HepG2 (cell line): ENCODE results near the gene MYL11. TPM values are rescaled to one million over a fixed set of nuclear protein-coding genes. Genes with fewer than 3 reads are reported as not detected.
A peak's percentile ranks its signal among the peaks of the same experiment; 100 is the strongest.

Source experiments
- ARID5B ChIP-seq: IDR thresholded peaks from 2 replicates; pipeline ENCODE4 v1.4.0; 2020; ENCODE audit warnings: mild to moderate bottlenecking, missing genetic modification reagents
- DPF2 ChIP-seq: sonication (generic); formaldehyde crosslinking; IDR thresholded peaks from 2 replicates; pipeline ENCODE4 v1.4.0; 2020; ENCODE audit warnings: mild to moderate bottlenecking, low read depth, missing genetic modification reagents, borderline replicate concordance
- EED ChIP-seq: sonication (generic); formaldehyde crosslinking; IDR thresholded peaks from 2 replicates; pipeline ENCODE4 v1.5.0; 2020; ENCODE audit warnings: mild to moderate bottlenecking, missing genetic modification reagents
- ELF4 ChIP-seq: sonication (generic); formaldehyde crosslinking; IDR thresholded peaks from 2 replicates; pipeline ENCODE4 v1.5.0; 2020; ENCODE audit warnings: missing genetic modification reagents, mild to moderate bottlenecking, moderate library complexity, borderline replicate concordance
- KLF11 ChIP-seq: IDR thresholded peaks from 2 replicates; pipeline ENCODE4 v1.6.1; 2016; ENCODE audit warnings: missing compliant biosample characterization
- MTA1 ChIP-seq: sonication (generic); formaldehyde crosslinking; IDR thresholded peaks from 2 replicates; pipeline ENCODE4 v1.4.0; 2020; ENCODE audit warnings: missing genetic modification reagents, mild to moderate bottlenecking, borderline replicate concordance
- MXI1 ChIP-seq: IDR thresholded peaks from 3 replicates; pipeline ENCODE4 v1.6.1; 2012; ENCODE audit warnings: low read depth, low read length, inconsistent platforms, borderline replicate concordance
- NFIB ChIP-seq: sonication (generic); formaldehyde crosslinking; IDR thresholded peaks from 2 replicates; pipeline ENCODE4 v1.9.0; 2021; ENCODE audit warnings: missing genetic modification reagents, mild to moderate bottlenecking, borderline replicate concordance
- PHF8 ChIP-seq: sonication (generic); formaldehyde crosslinking; IDR thresholded peaks from 2 replicates; pipeline ENCODE4 v1.5.0; 2020; ENCODE audit warnings: missing genetic modification reagents
- SYNCRIP ChIP-seq: fragments of 200-400 bp; formaldehyde crosslinking; IDR thresholded peaks from 2 replicates; pipeline ENCODE4 v1.6.1; 2018; ENCODE audit warnings: mild to moderate bottlenecking, low read depth, low read length; ENCODE audit not compliant: insufficient read depth
- ZBED4 ChIP-seq: sonication (generic); formaldehyde crosslinking; IDR thresholded peaks from 2 replicates; pipeline ENCODE4 v1.4.0; 2020; ENCODE audit warnings: missing genetic modification reagents, borderline replicate concordance
- ZNF350 ChIP-seq: sonication (generic); formaldehyde crosslinking; IDR thresholded peaks from 2 replicates; pipeline ENCODE4 v1.4.0; 2020; ENCODE audit warnings: mild to moderate bottlenecking, low read depth, missing genetic modification reagents, borderline replicate concordance
- ZNF772 ChIP-seq: sonication (generic); formaldehyde crosslinking; IDR thresholded peaks from 2 replicates; pipeline ENCODE4 v1.5.0; 2020; ENCODE audit warnings: mild to moderate bottlenecking, missing genetic modification reagents
- ZNF790 ChIP-seq: sonication (generic); formaldehyde crosslinking; IDR thresholded peaks from 2 replicates; pipeline ENCODE4 v1.8.0; 2022; ENCODE audit warnings: missing genetic modification reagents, mild to moderate bottlenecking, borderline replicate concordance
- ZNF850 ChIP-seq: sonication (generic); formaldehyde crosslinking; conservative IDR thresholded peaks from 2 replicates; pipeline ENCODE4 v1.9.0; 2021; ENCODE audit warnings: mild to moderate bottlenecking, missing genetic modification reagents
- ZNF878 ChIP-seq: sonication (generic); formaldehyde crosslinking; IDR thresholded peaks from 2 replicates; pipeline ENCODE4 v1.8.1; 2023; ENCODE audit warnings: mild to moderate bottlenecking, missing genetic modification reagents, moderate library complexity
- ZSCAN25 ChIP-seq: sonication (generic); formaldehyde crosslinking; IDR thresholded peaks from 2 replicates; pipeline ENCODE4 v1.8.0; 2022; ENCODE audit warnings: mild to moderate bottlenecking, missing genetic modification reagents
- polyA plus RNA-seq, 8 experiments: library from polyadenylated mRNA; depleted of rRNA in 3 of 8; stranded (reverse) in 7 of 8; unstranded in 1 of 8; fragments of >200 nt; fragmentation: Illumina TruSeq in 4 of 8; extraction: Trizol in 4 of 8; gene quantifications; 2 replicates each; pipeline versions ENCODE4 v1.2.1 to v1.2.3, GENCODE V29; 2011 to 2016; ENCODE audit warnings: low read depth in 4 of 8, missing spikeins in 1 of 8, mixed read lengths in 1 of 8; ENCODE audit not compliant: insufficient read depth in 1 of 8
- total RNA-seq, 5 experiments: library from RNA; depleted of rRNA; stranded (reverse); fragments of >200 nt; fragmentation: Illumina TruSeq; extraction: Trizol; gene quantifications; 2 replicates each; pipeline ENCODE4 v1.2.3, GENCODE V29; 2016; ENCODE audit warnings: low read depth in 1 of 5
- TF ChIP-seq, protein P1 (sequence below), 2 experiments: sonication (generic) in 1 of 2; formaldehyde crosslinking in 1 of 2; IDR thresholded peaks; 2 replicates each; pipeline versions ENCODE4 v1.4.0 to v1.6.1; 2018 to 2020; ENCODE audit warnings: missing genetic modification reagents in 2 of 2, borderline replicate concordance in 1 of 2, low read depth in 1 of 2, mild to moderate bottlenecking in 1 of 2, missing biosample characterization in 1 of 2

Gene MYL11
- total and polyA plus RNA-seq, 2 of the 13 experiments (the other 11 are each of a cell fraction or from before 2014, with no cell fraction given) = not detected

DNA sequence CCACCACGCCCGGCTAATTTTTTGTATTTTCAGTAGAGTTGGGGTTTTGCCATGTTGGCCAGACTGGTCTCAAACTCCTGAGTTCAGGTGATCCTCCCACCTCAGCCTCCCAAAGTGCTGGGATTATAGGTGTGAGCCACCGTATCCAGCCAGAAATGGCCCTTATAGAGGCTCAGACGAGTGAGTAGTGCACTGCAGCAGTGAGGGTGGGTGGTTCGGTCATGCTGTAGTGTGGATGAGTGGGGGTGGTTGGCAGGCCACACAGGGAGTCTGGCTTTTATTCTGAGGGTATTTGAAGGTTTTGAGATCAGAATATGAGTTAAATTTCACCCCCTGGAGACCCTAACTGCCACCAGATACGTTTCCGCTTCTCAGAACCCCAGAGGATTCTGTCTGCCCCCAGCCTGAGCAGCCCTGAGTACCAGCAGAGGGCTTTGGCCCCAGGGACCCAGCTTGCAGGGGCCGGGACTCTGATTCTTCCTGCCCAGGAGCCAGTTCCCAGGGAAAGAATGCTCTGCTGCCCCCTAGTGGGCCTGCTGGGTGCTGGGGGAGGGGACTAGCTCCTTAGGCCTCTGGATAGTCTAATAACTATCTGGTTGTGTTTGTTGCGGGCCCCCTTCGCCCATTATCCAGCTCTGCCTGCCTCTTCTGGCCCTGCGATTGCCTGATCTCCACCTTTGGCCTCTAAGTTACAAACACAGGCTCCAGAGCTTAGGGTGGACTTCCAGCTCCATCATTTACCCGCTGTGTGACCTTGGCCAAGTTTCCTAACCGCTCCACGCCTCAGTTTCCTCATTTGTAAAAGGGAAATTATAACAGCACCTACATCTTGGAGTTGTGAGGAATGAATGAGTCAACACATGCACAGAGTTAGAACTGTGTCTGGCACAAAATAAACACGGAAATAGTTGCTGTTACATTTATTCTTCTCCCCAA lies 34.8 kb downstream of the MYL11 start (continued):
- TF ChIP-seq ELF4 (CRISPR knock-in tag) = peak; percentile 59; the same call in 1 of the 2 replicates
- no peak for TF ChIP-seq ZNF850 (CRISPR knock-in tag)
- no peak for TF ChIP-seq DPF2 (CRISPR knock-in tag)
- peak; percentile 42; the same call in 1 of the 2 replicates for TF ChIP-seq ARID5B (CRISPR knock-in tag)
- TF ChIP-seq ZSCAN25 (CRISPR knock-in tag) = peak; percentile 76; the same call in 1 of the 2 replicates
- peak; percentile 70; the same call in 1 of the 2 replicates for TF ChIP-seq ZNF772 (CRISPR knock-in tag)
- peak; percentile 72; the same call in 1 of the 2 replicates for TF ChIP-seq ZNF350 (CRISPR knock-in tag)
- 0 out of 2 replicates have a peak, but pooled peaks have one; percentile 46 for TF ChIP-seq MTA1
- TF ChIP-seq, protein P1, sequence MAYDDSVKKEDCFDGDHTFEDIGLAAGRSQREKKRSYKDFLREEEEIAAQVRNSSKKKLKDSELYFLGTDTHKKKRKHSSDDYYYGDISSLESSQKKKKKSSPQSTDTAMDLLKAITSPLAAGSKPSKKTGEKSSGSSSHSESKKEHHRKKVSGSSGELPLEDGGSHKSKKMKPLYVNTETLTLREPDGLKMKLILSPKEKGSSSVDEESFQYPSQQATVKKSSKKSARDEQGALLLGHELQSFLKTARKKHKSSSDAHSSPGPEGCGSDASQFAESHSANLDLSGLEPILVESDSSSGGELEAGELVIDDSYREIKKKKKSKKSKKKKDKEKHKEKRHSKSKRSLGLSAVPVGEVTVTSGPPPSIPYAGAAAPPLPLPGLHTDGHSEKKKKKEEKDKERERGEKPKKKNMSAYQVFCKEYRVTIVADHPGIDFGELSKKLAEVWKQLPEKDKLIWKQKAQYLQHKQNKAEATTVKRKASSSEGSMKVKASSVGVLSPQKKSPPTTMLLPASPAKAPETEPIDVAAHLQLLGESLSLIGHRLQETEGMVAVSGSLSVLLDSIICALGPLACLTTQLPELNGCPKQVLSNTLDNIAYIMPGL (CRISPR knock-in tag; IDR thresholded peaks at IDR 0.05; ENCODE audit: borderline replicate concordance in 1 of 2, low read depth in 1 of 2) = peak; percentile 90 to 95
- TF ChIP-seq ZNF878 (CRISPR knock-in tag) = no peak
- peak; percentile 40 for TF ChIP-seq PHF8
- peak; percentile 56; the same call in 1 of the 3 replicates for TF ChIP-seq MXI1
- no peak for TF ChIP-seq NFIB
- no peak for TF ChIP-seq SYNCRIP
- 0 out of 2 replicates have a peak, but pooled peaks have one; percentile 22 for TF ChIP-seq ZBED4 (CRISPR knock-in tag)
- no peak for TF ChIP-seq ZNF790 (CRISPR knock-in tag)
- peak; percentile 65; the same call in 1 of the 2 replicates for TF ChIP-seq KLF11 (CRISPR knock-in tag)
- TF ChIP-seq EED (CRISPR knock-in tag) = no peak
